NCI-H345 treated with DMSO at 0.1 percent for 48 hours (cell line): ENCODE data around the gene NDUFAF2.

Experiments used
- DNase-seq: peaks from one replicate; lab custom pipeline; 2025; ENCODE audit not compliant: unreplicated experiment; lab: John Stamatoyannopoulos, UW

The NDUFAF2 gene

GRCh38 chr5:61115968-61116367 is 171.0 kb downstream of the NDUFAF2 start:
- DNase-seq, result no peak

GRCh38 chr5:61119066-61119465 is 174.1 kb downstream of the NDUFAF2 start:
- no peak for DNase-seq

- no peak for DNase-seq
Measured at GRCh38 chr5:61120534-61120933, 175.5 kb downstream of the NDUFAF2 start.

- peak; percentile 25 for DNase-seq
Measured at GRCh38 chr5:61123145-61123544, 178.1 kb downstream of the NDUFAF2 start.

GRCh38 chr5:61130289-61130688 is 185.3 kb downstream of the NDUFAF2 start:
- no peak for DNase-seq

GRCh38 chr5:61132559-61132958 is 187.6 kb downstream of the NDUFAF2 start:
- DNase-seq, result no peak

- DNase-seq, result no peak
Measured at GRCh38 chr5:61137835-61138234, 192.8 kb downstream of the NDUFAF2 start.

GRCh38 chr5:61139094-61139873 is 194.3 kb downstream of the NDUFAF2 start:
- DNase-seq, result no peak

GRCh38 chr5:61139931-61140330 is 194.9 kb downstream of the NDUFAF2 start:
- DNase-seq, result no peak

GRCh38 chr5:61141801-61142200 is 196.8 kb downstream of the NDUFAF2 start:
- no peak for DNase-seq

GRCh38 chr5:61142391-61142790 is 197.4 kb downstream of the NDUFAF2 start:
- DNase-seq, result no peak

- DNase-seq, result no peak
Measured at GRCh38 chr5:61142811-61143210, 197.8 kb downstream of the NDUFAF2 start.

GRCh38 chr5:61148515-61148914 is 203.5 kb downstream of the NDUFAF2 start:
- no peak for DNase-seq

GRCh38 chr5:61151893-61152292 is 206.9 kb downstream of the NDUFAF2 start:
- DNase-seq, result no peak

- DNase-seq, result no peak
Measured at GRCh38 chr5:61159070-61159469, 214.1 kb downstream of the NDUFAF2 start.

GRCh38 chr5:61159836-61160235 is 214.8 kb downstream of the NDUFAF2 start:
- DNase-seq, result no peak

- no peak for DNase-seq
Measured at GRCh38 chr5:61160497-61160896, 215.5 kb downstream of the NDUFAF2 start.

GRCh38 chr5:61162010-61162831 is 217.2 kb downstream of the NDUFAF2 start, which contains the start of gene SMIM15:
Gene SMIM15, minus strand, starts transcription at chr5:61162468. Its CDS starts 2,297 bp downstream, at chr5:61160171.
- peak; percentile 60 for DNase-seq

- no peak for DNase-seq
Measured at GRCh38 chr5:61162832-61163567, 218.0 kb downstream of the NDUFAF2 start.

- DNase-seq, result no peak
Measured at GRCh38 chr5:61163905-61164304, 218.9 kb downstream of the NDUFAF2 start.

- no peak for DNase-seq
Measured at GRCh38 chr5:61167382-61167781, 222.4 kb downstream of the NDUFAF2 start.
